HG03520 (cell line): Measurements from ENCODE around the gene C6.
"Not testable (repeated sequence)": the region's sequence is repeated elsewhere in the genome, so short reads cannot be mapped to it uniquely, and the experiment has no call there.

Experiments used
- ATAC-seq: cut with Tn5 transposase; IDR thresholded peaks from one replicate; pipeline ENCODE4 v1.9.1; 2021; ENCODE audit warnings: mild to moderate bottlenecking, moderate library complexity; ENCODE audit not compliant: unreplicated experiment

The C6 gene

DNA sequence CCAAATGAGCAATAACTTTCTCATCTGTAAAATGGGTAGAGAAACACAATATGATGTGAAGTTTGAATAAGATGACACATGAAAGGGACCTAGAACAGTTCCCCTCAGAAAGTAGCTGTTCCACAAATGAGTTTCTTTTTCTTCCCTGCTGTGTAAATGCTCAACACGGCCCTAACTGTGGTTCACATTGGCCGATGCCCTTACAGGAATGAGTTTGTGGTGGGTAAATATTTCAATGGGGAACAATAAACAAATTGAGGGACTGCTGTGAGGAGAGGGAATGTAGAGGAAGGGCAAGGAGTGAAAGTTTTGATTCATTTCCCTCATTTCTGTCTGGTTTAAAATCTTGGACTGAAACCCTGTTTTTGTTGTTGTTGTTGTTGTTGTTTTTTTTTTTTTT is 12.8 kb downstream of the C6 start:
- ATAC-seq = no peak

DNA sequence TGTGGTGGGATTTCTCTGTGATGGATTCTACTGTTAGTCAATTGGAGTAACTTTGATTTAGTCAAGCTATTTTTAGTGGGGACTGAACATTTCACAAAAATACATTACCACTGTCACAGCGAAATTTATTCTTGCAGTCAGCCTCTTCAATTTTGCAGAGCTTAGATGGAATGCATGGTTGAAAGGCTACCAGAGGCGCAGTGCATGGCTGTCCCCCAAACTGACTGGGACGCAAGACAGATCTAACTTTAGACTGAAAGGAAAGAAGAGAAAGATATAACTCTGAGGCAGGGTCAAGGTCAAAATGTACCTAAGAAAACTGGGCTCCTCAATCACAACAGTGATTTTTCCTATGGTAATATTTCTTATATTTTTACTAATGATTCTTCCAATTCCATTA is 13.7 kb downstream of the C6 start:
- ATAC-seq = no peak

DNA sequence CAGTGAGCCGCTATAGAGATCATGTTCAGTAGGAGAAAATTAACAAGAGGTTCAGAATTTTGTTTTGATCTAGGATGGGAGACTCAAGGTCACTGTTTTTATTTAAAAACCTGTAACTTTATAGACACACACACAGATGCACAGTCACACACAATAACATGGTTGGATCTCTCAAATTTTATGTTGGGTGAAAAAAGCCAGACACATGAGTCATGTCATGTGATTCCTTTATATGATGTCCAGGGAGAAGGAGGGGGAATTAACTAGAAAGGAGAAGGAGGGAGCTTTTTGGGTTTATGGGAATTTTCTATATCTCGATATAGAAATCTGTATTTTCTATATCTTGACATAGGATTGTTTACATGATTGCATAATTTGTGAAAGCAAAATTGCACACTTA is 17.1 kb downstream of the C6 start:
- ATAC-seq = no peak

DNA sequence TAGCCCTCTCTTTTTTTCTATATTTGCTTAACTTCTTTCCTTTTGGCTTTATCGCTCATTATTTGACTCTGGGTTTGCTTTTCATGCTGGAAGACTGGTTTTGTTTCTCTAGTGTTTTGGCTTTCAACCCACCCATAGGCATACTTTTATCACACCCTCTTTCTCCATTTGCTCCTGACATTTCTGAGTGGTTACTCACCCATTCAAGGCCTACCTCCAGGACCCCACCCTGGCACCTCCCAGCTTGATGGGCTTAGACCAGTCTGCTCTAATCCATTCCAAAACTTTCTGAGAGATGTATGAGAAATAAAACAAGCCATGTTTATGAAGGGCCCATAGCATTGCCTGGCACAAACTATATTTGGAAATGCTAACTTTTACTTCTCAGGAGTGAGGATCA is 18.1 kb downstream of the C6 start:
- ATAC-seq = no peak

DNA sequence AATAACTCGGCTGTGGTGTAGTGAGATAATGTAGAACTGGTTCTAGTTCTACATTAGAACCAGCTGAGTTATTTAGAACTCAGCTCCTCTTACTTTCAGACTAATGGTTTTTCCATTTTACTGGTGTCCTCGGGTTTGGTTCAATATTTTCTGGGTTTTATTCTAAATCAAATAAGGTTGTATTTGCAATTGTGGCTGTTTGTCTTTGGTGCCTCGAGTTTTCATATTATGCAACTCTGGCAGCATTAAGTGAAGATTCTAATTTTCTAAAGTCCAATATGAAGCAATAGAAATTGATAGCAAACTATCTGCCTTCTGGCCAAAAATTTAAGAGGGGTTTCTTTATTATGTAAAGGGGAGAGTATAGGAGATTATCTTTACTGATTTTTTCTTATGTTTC is 19.0 kb downstream of the C6 start:
- ATAC-seq = no peak

DNA sequence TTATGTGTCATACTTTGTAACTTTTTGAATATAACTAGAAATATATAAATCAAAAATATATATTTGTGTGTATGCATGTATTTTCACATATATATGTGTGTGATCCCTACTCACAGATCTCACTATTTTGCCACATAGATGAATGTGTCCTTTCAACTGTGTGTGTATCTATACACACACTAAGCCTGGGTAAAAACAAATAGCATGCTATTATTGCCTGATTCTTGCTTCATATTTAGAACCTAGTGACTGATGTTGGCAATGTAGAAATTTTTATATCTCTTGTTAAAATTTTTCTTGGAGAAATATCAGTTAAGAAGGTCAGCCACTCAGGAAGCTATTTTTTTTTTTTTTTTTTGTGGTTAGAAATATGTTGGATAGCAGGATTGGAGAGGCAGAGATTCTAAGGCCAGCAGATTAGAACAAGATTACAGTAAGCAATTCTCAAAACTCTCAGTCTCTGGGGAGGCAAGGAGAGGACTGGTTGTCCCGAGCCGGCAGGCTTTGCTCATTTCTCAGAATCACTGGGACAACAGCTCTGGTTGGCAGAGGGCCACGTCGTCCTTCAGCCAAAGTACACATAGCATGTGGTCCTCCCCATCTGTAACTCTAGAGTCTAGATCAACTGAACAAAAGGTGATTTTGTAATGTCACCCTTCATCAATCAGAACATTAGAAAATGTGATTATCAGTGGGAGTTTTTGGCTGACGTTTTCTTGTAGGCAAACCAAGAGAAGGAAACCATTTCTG is 19.7 kb downstream of the C6 start:
- ATAC-seq = no peak

DNA sequence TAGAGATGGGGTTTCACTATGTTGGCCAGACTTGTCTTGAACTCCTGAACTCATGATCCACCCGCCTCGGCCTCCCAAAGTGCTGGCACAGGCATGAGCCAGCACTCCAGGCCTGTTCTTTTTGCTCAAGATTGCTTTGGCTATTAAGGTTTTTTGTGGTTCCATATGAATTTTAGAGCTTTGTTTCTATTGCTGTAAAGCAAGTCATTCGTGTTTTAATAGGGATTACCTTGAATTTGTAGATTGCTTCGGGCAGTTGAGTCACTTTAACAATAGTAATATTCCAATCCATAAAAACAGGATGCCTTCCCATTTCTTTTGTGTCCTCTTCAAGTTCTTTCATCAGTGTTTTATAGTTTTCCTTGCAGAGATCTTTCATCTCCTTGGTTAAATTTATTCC is 22.1 kb downstream of the C6 start:
- ATAC-seq = no peak

DNA sequence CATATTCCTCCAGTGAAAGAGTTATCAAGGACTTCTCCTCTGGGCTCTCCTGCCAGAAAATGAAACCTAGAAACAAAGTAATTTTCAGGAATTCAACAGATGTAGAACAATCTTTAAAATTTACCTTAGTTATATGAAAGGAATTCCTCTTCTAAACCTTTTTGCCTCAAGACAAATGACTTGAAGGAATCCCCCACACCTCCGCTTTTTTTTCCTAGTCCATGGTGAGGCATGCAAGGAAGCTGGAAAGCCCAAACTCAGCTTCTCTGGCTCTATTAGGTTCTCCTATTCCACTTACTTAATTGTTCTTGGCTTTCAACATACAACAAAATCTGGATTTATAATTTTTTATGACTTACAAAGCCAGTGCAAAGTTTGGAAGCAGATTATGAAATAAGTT is 27.2 kb downstream of the C6 start:
- ATAC-seq = no peak

DNA sequence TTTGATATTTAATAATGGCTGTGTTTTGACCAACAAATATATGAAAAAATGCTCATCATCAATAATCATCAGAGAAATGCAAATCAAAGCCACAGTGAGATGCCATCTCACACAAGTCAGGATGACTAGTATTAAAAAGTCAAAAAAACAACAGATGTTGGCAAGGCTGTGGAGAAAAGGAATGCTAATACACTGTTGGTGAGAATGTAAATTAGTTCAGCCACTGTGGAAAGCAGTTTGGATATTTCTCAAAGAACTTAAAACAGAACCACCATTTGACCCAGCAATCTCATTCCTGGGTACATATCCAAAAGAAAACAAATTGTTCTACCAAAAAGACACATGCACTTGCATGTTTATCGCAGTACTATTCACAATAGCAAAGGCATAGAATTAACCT is 30.0 kb downstream of the C6 start:
- ATAC-seq = not testable (repeated sequence)

DNA sequence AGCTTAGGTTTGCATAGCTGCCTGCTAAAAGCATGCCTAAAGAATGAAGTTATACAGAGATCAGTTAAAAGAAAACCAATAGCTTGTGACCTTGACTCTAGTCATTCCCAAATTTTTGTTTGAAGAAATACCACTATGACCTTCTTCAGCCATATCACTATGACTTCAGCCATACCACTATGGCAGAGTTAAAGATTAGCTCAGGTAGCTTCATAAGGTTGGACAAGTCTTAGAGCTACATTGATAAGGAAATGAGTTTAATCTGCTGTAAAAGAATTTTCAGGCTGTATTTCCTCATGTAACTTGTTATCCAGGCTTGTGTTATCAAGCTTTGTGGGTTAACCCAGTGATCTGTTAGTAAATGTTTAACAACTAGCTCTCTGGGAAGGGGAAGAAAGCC is 30.7 kb downstream of the C6 start:
- no peak for ATAC-seq

DNA sequence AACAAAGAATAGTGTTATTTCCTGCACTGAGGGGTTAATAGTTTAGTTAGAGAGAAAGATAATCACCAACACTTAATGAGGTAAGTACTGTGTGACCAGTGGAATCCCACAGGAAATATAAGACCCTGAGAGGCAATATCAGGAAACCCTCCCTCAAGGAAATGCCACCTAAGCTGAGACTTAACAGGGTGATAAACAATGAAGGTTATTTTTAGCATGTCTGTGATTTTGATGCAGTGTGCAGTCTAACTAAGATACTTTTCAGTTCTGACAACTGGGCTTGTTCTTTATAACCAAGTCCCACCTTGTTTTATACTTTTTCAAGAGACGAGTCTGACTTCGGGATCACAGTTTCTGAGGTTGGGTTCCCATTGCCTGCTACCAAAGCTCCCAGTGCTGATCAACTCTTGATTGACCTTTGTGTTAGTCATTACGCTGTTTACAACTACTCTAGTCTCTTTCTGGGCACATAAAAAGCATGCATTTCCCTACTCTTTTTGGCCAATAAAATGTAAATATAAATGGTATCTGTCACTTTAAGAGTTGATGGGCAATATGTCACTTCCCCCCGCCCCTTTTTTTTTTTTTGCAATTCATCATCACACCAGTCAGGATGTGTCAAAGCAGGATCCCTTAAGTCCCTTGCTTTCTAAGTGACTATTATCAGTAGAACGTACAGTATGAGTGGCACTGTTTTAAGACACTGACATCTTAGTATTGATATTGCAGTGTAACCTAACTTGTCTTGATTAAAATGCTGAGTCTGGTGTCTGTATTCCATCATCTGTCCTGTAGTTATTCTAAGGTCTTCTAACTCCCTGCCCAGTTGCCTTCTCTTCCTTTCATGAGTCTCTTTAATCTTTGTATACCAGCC is 31.4 kb downstream of the C6 start:
- ATAC-seq = no peak

DNA sequence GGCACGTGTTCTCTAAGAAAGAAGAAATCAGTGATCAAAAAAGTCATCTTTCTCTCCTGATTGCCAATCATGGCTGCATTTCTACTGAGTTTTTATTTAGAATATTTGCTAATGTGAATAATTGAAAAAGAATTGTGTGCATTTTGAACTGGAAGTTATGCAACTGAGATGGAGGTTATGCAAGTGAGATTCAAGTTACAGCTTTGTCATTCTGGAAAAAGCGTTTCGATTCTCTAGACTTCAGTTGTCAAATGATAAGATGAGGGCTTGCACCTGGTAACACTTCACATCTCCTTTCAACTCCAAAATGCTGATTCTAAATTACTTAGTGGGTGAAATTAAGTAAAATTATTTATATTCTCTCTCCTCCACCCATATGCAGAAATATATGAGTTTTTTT is 36.4 kb downstream of the C6 start:
- no peak for ATAC-seq

DNA sequence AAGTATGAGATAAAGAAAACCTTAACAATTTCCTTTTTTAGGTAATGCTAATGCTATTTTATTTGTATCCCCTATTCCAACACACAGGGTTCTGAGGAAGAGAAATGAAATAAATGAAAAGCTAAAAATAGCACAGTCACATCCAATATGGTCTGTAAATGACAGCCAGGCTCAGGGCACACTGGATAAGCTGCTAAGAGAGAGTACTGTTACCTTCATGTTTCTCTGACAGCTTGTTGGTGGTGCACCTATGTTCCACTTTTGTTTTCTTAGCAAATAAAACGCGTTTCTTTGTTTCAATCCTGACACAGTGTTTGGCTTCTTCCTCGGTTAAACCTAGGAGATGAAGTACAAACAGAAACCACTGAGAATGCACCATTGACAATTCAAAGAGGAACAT is 41.3 kb downstream of the C6 start:
- ATAC-seq = no peak

DNA sequence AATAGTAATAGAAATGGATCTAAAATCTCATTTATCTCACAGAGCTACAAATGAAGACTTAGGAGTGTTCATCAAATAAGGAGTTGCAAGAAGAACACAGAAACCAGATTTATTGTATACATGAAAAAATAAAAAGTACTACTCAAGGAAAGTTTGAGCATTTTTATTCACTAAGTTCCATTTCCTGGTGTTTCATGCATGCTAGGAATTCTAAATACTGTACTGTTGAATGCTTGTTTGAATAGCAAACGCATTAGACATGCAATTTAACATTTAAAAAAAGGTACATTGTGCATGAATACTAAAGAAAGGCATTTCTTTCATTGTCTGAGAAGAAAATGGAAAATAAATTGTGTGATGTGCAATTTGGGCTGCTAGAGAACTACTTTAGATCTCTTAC is 52.1 kb downstream of the C6 start:
- ATAC-seq = no peak

DNA sequence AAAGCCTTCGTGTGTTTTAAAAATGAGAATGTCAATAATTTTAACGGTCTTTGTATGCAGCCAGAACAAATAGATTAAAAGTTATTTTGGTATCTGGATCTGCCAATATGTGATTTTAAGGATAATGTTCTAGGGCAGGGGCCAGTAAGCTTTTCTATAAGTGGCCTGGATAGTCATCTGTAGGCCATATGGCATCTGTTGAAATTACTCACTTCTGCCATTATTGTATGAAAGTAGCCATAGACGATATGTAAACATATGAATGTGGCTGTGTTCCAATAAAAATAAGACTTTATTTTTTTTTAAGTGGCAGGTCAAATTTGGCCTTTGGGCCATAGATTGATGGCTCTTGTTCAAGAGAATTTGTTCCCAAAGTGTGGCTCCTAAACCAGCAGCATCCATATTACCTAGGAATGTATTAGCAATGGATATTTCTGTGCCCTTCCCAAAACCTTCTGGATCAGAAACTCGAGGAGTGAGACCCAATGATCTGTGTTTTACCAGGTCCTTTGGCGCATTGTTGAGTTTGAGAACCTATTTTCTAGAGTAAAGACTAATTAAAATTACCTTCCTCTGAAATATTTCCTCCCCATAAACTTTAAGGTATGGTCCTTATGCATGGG is 55.9 kb downstream of the C6 start:
- no peak for ATAC-seq

DNA sequence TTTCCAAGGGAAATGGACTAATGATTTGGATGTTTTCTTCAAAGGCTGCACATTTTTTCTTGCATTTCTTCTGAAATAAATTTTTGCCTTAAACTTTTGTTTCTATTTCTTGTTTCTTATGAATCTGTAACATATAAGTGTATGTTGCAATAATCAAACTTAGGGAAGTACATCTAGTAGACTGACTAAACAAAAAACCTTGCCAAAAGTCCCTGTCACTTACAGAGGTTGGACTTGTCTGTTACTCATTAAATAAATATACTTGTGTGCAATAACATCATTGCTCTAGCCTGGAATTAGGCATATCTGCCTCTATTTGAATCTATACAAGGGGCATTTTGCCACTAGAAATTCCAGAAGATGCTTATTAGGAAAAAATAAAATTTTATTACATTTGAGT is 56.6 kb downstream of the C6 start:
- no peak for ATAC-seq

DNA sequence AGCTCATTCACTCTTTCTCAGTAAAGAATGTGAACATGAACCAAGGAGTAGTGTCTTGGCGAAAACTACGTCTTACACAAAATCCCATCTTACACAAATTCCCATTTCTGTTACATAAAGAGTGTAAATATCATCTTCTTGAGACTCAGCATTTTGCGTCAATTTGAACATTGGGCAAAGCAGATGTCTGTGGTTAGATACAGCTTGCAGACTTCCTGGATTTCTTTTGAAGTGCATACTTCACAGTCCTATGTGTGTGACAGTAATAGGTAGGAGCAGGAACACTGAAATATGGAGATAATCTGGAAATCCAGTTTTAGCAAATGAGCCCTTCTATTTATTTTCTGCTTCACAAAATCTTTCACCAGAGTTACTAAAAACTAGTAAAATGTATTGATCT is 58.8 kb downstream of the C6 start:
- no peak for ATAC-seq

DNA sequence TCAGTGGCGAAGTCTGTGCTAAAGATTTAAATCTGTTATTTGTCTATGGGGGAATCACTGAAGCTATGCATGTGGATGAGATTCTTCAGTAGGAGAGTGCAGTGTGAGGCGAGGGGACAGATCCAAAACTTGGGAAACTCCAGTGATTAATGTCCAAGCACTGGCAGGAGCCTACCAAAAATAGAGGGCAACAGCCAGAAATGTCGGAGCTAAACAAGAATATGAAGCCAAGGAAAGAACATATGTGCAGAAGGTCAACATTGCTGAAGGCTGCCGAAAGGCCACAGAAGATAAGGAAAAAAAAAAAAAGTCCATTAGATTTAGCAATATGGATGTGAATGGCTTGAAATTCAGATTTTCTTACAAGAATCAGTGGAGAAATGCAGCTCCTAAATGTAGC is 61.8 kb downstream of the C6 start:
- ATAC-seq = no peak

DNA sequence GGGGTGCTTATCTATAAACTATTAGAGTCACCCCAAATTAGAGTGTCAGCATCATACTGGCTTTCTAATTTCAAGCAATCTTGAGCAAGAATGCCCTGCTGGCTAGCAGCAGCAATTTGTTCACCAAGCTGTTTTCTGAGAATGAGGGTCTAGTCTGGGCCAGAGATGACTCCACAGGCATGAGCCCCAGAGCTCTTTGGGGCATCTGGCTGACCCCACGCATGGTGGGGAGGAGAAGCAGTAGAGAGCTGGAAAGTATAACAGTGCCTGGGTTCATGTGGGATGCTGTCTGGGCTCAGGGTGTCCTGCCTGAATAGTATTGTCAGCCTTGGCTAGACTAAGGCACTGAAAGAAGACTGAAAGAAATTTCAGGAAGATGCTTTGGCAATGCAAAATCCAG is 64.9 kb downstream of the C6 start:
- ATAC-seq = no peak

DNA sequence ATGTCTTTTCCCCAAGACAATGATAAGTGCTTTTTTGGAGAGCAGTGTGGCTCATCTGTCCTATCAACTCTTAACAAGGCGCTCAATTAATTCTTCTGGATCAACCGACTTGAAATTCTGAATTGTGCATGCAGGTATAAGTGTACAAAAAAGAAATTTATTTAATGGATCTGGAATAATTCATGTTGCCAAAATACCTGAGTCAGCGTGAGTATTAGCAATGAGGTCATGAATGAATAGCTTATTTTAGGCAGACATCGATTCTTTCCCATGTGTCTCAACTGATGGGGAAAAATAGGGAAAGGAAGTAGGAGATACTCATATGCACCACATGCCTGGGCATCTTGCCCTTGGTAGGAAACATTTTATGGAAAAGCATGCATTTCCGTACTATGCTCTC is 68.0 kb downstream of the C6 start:
- ATAC-seq = no peak

DNA sequence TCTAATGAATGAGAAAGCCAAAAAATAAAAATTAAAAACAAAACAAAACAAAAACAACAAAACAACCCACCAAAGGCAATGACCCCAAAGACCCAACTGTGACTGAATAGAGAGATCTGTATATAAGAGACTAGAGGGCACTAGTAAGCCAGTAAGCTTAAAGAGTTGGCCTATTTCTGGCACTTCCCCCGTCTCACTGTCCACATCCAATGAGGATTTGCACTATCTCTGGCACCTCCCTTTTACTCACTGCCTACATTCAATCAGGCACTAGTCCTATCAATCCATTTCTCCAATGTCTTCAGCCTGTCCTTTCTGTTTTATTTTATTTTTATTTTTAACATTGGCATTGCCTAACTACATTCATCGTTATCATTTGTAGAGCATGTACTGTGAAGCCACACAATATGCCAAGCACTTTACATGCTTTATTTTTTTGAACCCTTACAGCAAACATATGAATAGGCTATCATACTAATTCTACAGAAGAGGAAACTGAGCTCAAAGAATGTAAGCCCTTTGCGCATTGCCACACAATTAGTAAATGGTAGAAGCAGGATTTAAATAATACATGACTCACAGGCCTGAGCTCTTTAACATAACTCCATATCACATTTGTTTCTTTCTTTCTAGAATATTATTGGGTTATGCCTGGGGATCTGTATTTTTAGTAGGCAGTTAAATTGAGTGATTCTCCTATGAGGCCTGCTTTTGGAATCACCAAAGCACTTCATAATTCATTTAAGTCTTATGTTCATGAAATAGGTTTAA is 70.0 kb downstream of the C6 start:
- ATAC-seq = no peak
